Measurements from ENCODE around the gene TMEM270.

DNA sequence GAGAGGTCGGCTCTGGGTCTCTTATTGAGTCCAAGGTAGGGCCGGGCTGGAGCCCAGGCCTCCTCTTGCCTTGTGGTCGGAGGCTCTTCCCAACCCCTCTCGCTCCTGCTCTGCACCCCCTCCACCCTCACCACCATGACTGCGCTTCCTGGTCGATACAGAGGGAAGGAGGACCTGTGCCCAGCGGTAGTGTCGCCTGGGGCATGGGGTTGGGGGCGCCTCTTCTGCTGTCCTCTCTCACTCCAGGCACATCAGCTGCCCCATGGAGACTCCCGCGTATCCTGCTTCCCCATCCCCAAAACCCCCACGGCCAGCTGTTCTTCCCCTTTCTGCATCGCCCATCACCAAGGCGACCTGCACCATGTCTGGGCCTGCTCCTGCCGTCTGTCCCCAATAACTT lies 44.4 kb downstream of the TMEM270 start:
- TF ChIP-seq, protein P1, sequence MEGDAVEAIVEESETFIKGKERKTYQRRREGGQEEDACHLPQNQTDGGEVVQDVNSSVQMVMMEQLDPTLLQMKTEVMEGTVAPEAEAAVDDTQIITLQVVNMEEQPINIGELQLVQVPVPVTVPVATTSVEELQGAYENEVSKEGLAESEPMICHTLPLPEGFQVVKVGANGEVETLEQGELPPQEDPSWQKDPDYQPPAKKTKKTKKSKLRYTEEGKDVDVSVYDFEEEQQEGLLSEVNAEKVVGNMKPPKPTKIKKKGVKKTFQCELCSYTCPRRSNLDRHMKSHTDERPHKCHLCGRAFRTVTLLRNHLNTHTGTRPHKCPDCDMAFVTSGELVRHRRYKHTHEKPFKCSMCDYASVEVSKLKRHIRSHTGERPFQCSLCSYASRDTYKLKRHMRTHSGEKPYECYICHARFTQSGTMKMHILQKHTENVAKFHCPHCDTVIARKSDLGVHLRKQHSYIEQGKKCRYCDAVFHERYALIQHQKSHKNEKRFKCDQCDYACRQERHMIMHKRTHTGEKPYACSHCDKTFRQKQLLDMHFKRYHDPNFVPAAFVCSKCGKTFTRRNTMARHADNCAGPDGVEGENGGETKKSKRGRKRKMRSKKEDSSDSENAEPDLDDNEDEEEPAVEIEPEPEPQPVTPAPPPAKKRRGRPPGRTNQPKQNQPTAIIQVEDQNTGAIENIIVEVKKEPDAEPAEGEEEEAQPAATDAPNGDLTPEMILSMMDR (IDR thresholded peaks at IDR 0.05; ENCODE audit: low read depth, low read length): no peak
- TF ChIP-seq POLR2A (IDR thresholded peaks at IDR 0.05; ENCODE audit: extremely low read depth, insufficient read length): no peak
